HepG2 (cell line): ENCODE data around the gene HHATL. TPM values are rescaled to one million over a fixed set of nuclear protein-coding genes. Genes with fewer than 3 reads are reported as not detected.

Source experiments
- ATAC-seq: fragments of 200-7000 bp; cut with Tn5 transposase; 3 replicates; pipeline ENCODE4 v1.9.1; 2020; ENCODE audit warnings: mild to moderate bottlenecking, moderate library complexity
- BruUV-seq: library from RNA; stranded (reverse); fragments of 400-500 nt; replicated peaks from 2 replicates; lab custom pipeline; 2021; lab: Mats Ljungman, UMichigan
- CTCF ChIA-PET: fragments of 300-600 bp; formaldehyde crosslinking; extraction: SDS; loops from one replicate; lab custom pipeline; 2021; ENCODE audit warnings: low total read pairs, inconsistent platforms, low intra/inter-chr PET ratio; lab: Yijun Ruan, JAX
- POLR2A ChIA-PET: fragments of 350-600 bp; sonication (Branson Sonifier 250); formaldehyde crosslinking; loops from one replicate; lab custom pipeline; 2020; ENCODE audit warnings: antibody characterized with exemption, inconsistent platforms; lab: Yijun Ruan, JAX
- DNase-seq: peaks from one replicate; pipeline ENCODE4 v3.0.0-alpha.2; 2015; ENCODE audit warnings: low spot score
- FAIRE-seq: peaks from 3 replicates; lab custom pipeline; 2011; peaks lifted over from hg19 to GRCh38; lab: Jason Lieb, UNC
- H2AFZ ChIP-seq: one replicate; pipeline ENCODE4 v1.6.1; 2011; ENCODE audit warnings: low read length, inconsistent platforms
- H3K27ac ChIP-seq: fragments of 300-600 bp; 3 replicates; pipeline ENCODE4 v1.8.0; 2011; ENCODE audit warnings: mixed run types, mild to moderate bottlenecking, mixed read lengths, low read length, inconsistent platforms; ENCODE audit not compliant: insufficient read depth; ENCODE audit errors: extremely low read length
- H3K27me3 ChIP-seq, 2 experiments: fragments of 200-600 bp in 1 of 2; 2 replicates in 1 of 2; 3 replicates in 1 of 2; pipeline versions ENCODE4 v1.6.0 to v1.8.0; 2011; ENCODE audit warnings: low read length in 2 of 2, mild to moderate bottlenecking in 2 of 2, moderate library complexity in 2 of 2, inconsistent platforms in 1 of 2; ENCODE audit not compliant: insufficient read depth in 2 of 2, control insufficient read depth in 1 of 2
- H3K36me3 ChIP-seq, 2 experiments: fragments of 200-600 bp in 1 of 2; replicated peaks in 1 of 2; 2 replicates in 1 of 2; 3 replicates in 1 of 2; pipeline versions ENCODE4 v1.5.1 to v1.8.0; 2011; ENCODE audit warnings: low read length in 2 of 2, inconsistent platforms in 1 of 2; ENCODE audit not compliant: insufficient read depth in 2 of 2, control insufficient read depth in 1 of 2
- H3K4me1 ChIP-seq: 2 replicates; pipeline ENCODE4 v1.5.1; 2012; ENCODE audit warnings: low read length, inconsistent platforms; ENCODE audit not compliant: insufficient read depth
- H3K4me2 ChIP-seq: 2 replicates; pipeline ENCODE4 v1.6.0; 2011; ENCODE audit warnings: low read depth, low read length, inconsistent platforms
- H3K4me3 ChIP-seq, 3 experiments: fragments of 200-600 bp in 1 of 3; sonication (generic), shearing (Covaris generic) in 1 of 3; replicated peaks in 1 of 3; 2 replicates each; pipeline ENCODE4 v1.5.1; 2011 to 2016; ENCODE audit warnings: low read length in 3 of 3, inconsistent platforms in 2 of 3, low read depth in 2 of 3, mild to moderate bottlenecking in 2 of 3, control low read depth in 1 of 3, mixed read lengths in 1 of 3; ENCODE audit not compliant: insufficient read depth in 1 of 3
- H3K79me2 ChIP-seq: one replicate; pipeline ENCODE4 v1.6.1; 2011; ENCODE audit warnings: low read length, inconsistent platforms; ENCODE audit not compliant: insufficient read depth
- H3K9ac ChIP-seq: 2 replicates; pipeline ENCODE4 v1.6.0; 2011; ENCODE audit warnings: mild to moderate bottlenecking, low read depth, low read length, inconsistent platforms; ENCODE audit not compliant: insufficient read depth
- H3K9me3 ChIP-seq: 2 replicates; pipeline ENCODE4 v1.5.1; 2012; ENCODE audit warnings: mild to moderate bottlenecking, low read length
- H4K20me1 ChIP-seq: 2 replicates; pipeline ENCODE4 v1.6.0; 2011; ENCODE audit warnings: inconsistent platforms, mild to moderate bottlenecking, low read length, moderate library complexity; ENCODE audit not compliant: insufficient read depth
- AKAP8 ChIP-seq: sonication (generic); formaldehyde crosslinking; IDR thresholded peaks from 2 replicates; pipeline ENCODE4 v1.5.1; 2020; ENCODE audit warnings: mild to moderate bottlenecking, missing genetic modification reagents
- BCL3 ChIP-seq: sonication (generic); formaldehyde crosslinking; IDR thresholded peaks from 2 replicates; pipeline ENCODE4 v1.5.1; 2020; ENCODE audit warnings: mild to moderate bottlenecking, missing genetic modification reagents, moderate library complexity
- MXD1 ChIP-seq: sonication (generic); formaldehyde crosslinking; IDR thresholded peaks from 2 replicates; pipeline ENCODE4 v1.4.0; 2020; ENCODE audit warnings: mild to moderate bottlenecking, missing genetic modification reagents
- POLR2A ChIP-seq, 2 experiments: IDR thresholded peaks; 2 replicates each; pipeline ENCODE4 v1.6.1; 2011; ENCODE audit warnings: low read depth in 2 of 2, low read length in 2 of 2, mild to moderate bottlenecking in 1 of 2, moderate library complexity in 1 of 2; ENCODE audit not compliant: insufficient read depth in 1 of 2
- POLR2AphosphoS2 ChIP-seq: IDR thresholded peaks from 2 replicates; pipeline ENCODE4 v1.6.1; 2011; ENCODE audit warnings: low read depth, low read length, improper control_type of control experiment
- ZIK1 ChIP-seq: sonication (generic); formaldehyde crosslinking; IDR thresholded peaks from 2 replicates; pipeline ENCODE4 v1.5.0; 2020; ENCODE audit warnings: mild to moderate bottlenecking, low read depth, missing genetic modification reagents, borderline replicate concordance
- ZNF614 ChIP-seq: IDR thresholded peaks from 2 replicates; pipeline ENCODE4 v1.6.1; 2018; ENCODE audit warnings: missing biosample characterization, missing genetic modification reagents, inconsistent platforms, borderline replicate concordance
- WGBS: methylation state at CpG from one replicate; pipeline ENCODE4 v1.1.6; 2017; ENCODE audit warnings: low lambda C conversion rate; 5-methylcytosine and 5-hydroxymethylcytosine counted together
- in situ Hi-C: cut with HindIII; loops from 2 replicates; pipeline ENCODE4 v1.10.0; 2017; ENCODE audit warnings: low pct_unique_long_range_greater_than_20kb; ENCODE audit not compliant: extremely low pct_ligation_motif_present
- intact Hi-C: fragments of 100-400 bp; cut with micrococcal nuclease; formaldehyde crosslinking; loops from one replicate; pipeline ENCODE4 v1.10.0; 2022; ENCODE audit not compliant: unreplicated experiment
- polyA plus RNA-seq, 8 experiments: library from polyadenylated mRNA; depleted of rRNA in 3 of 8; stranded (reverse) in 7 of 8; unstranded in 1 of 8; fragments of >200 nt; fragmentation: Illumina TruSeq in 4 of 8; extraction: Trizol in 4 of 8; gene quantifications; 2 replicates each; pipeline versions ENCODE4 v1.2.1 to v1.2.3, GENCODE V29; 2011 to 2016; ENCODE audit warnings: low read depth in 4 of 8, missing spikeins in 1 of 8, mixed read lengths in 1 of 8; ENCODE audit not compliant: insufficient read depth in 1 of 8
- total RNA-seq, 5 experiments: library from RNA; depleted of rRNA; stranded (reverse); fragments of >200 nt; fragmentation: Illumina TruSeq; extraction: Trizol; gene quantifications; 2 replicates each; pipeline ENCODE4 v1.2.3, GENCODE V29; 2016; ENCODE audit warnings: low read depth in 1 of 5

HHATL gene
- total and polyA plus RNA-seq, 2 of the 13 experiments (the other 11 are each of a cell fraction or from before 2014, with no cell fraction given): 0.26 TPM; not detected in 1

GRCh38 chr3:42667096-42667522 is 35.5 kb downstream of the HHATL start:
- no peak overlapping the region for H3K9ac ChIP-seq
- intact Hi-C loops: no loop called here
- TSS peak; percentile 32 for BruUV-seq
- 82% methylated on average over 4 of the region's 7 CpGs for WGBS
- FAIRE-seq: no peak
- no peak overlapping the region for H3K27ac ChIP-seq
- no peak for DNase-seq
- ATAC-seq: no peak
- no peaks in the 10 kb centered on the region for H3K27me3 ChIP-seq
- H3K36me3 ChIP-seq: no peaks in the 10 kb centered on the region
- in situ Hi-C loops: no loop called here
- no peaks in the 10 kb centered on the region for H4K20me1 ChIP-seq
- POLR2A ChIA-PET: no interaction called here
- CTCF ChIA-PET: no interaction called here
- H3K4me1 ChIP-seq: peaks cover 12% of the 10 kb centered on the region
- no peak for TF ChIP-seq ZIK1
- TF ChIP-seq POLR2AphosphoS2: 0 out of 2 replicates have a peak, but pooled peaks have one; percentile 7
- TF ChIP-seq AKAP8 (CRISPR knock-in tag): peak; percentile 54; the same call in 1 of the 2 replicates
- no peak overlapping the region for H3K4me2 ChIP-seq
- H3K79me2 ChIP-seq: no peaks in the 10 kb centered on the region
- no peak overlapping the region for H2AFZ ChIP-seq
- no peaks in the 10 kb centered on the region for H3K9me3 ChIP-seq
- no peak overlapping the region for H3K4me3 ChIP-seq

- ChIA-PET CTCF (no interaction called here), POLR2A (interaction anchor here (0.6 to 1.2 kb wide), 2 partner anchors 17 to 628 kb away, joined by 3 read pairs; no protein-coding TSS in a partner anchor)
- 0% methylated on average over 1 of the region's 4 CpGs for WGBS
- no peaks in the 10 kb centered on the region for H3K36me3 ChIP-seq
- no peak overlapping the region for H2AFZ ChIP-seq
- H3K4me1 ChIP-seq: peaks cover 12% of the 10 kb centered on the region
- no peaks in the 10 kb centered on the region for H4K20me1 ChIP-seq
- DNase-seq (no peak), FAIRE-seq (no peak), ATAC-seq (no peak; the same call in 2 of the 3 replicates)
- intact Hi-C loops (no loop called here), in situ Hi-C loops (no loop called here)
- no peak overlapping the region for H3K4me2 ChIP-seq
- no peak overlapping the region for H3K4me3 ChIP-seq
- no peaks in the 10 kb centered on the region for H3K79me2 ChIP-seq
- no peak overlapping the region for H3K9ac ChIP-seq
- no peaks in the 10 kb centered on the region for H3K27me3 ChIP-seq
- H3K27ac ChIP-seq: no peak overlapping the region
- no TSS peak for BruUV-seq
- TF ChIP-seq MXD1 (CRISPR knock-in tag): no peak
- TF ChIP-seq POLR2A (IDR thresholded peaks at IDR 0.05; ENCODE audit: insufficient read depth in 1 of 2, low read depth in 2 of 2, low read length in 2 of 2): 0 out of 4 replicates have a peak, but pooled peaks of 1 of the 2 experiments have one; percentile 17
- TF ChIP-seq ZNF614: 0 out of 2 replicates have a peak, but pooled peaks have one; percentile 6
- TF ChIP-seq POLR2AphosphoS2: 0 out of 2 replicates have a peak, but pooled peaks have one; percentile 10
- no peak for TF ChIP-seq BCL3
- no peaks in the 10 kb centered on the region for H3K9me3 ChIP-seq
Observed at GRCh38 chr3:42666577-42666998, 36.0 kb downstream of the HHATL start.
